Esophagus muscularis mucosa (tissue), 4 donors: ENCODE data around the gene NT5C2. TPM values are rescaled to one million over a fixed set of nuclear protein-coding genes. Genes with fewer than 3 reads are reported as not detected.

Experiments
- DNase-seq: peaks from one replicate; pipeline ENCODE4 v3.0.0-alpha.2; 2017; ENCODE audit errors: extremely low spot score
- H3K27ac ChIP-seq, 4 donors: fragments of 200-600 bp; sonication (generic); replicated peaks in 1 of 4; 1 replicate in 3 of 4; 2 replicates in 1 of 4; pipeline ENCODE4 v1.5.1; 2016 to 2019; ENCODE audit warnings: mild to moderate bottlenecking in 1 of 4
- H3K27me3 ChIP-seq, 4 donors: fragments of 200-600 bp; sonication (generic); one replicate each; pipeline versions ENCODE4 v1.5.1 to v1.6.0; 2016 to 2019
- H3K36me3 ChIP-seq, 4 donors: fragments of 200-600 bp; sonication (generic); one replicate each; pipeline ENCODE4 v1.5.1; 2016 to 2019
- H3K4me1 ChIP-seq, 4 donors: fragments of 200-600 bp; sonication (generic); one replicate each; pipeline ENCODE4 v1.5.1; 2016 to 2019
- H3K4me3 ChIP-seq, 4 donors: fragments of 200-600 bp; sonication (generic); 1 replicate in 2 of 4; 2 replicates in 2 of 4; pipeline ENCODE4 v1.5.1; 2016 to 2019; ENCODE audit warnings: mild to moderate bottlenecking in 4 of 4, moderate library complexity in 1 of 4
- H3K9me3 ChIP-seq, 4 donors: fragments of 200-600 bp; sonication (generic); 1 replicate in 3 of 4; 2 replicates in 1 of 4; pipeline ENCODE4 v1.5.1; 2016 to 2019
- EP300 ChIP-seq: sonication (generic); formaldehyde crosslinking; IDR thresholded peaks from one replicate; pipeline ENCODE4 v1.6.1; 2017; ENCODE audit warnings: antibody characterized with exemption
- POLR2A ChIP-seq: fragments of 450-650 bp; IDR thresholded peaks from one replicate; pipeline ENCODE4 v1.6.1; 2017; ENCODE audit warnings: antibody characterized with exemption, moderate library complexity, mild to moderate bottlenecking, low read depth
- POLR2AphosphoS5 ChIP-seq, 2 donors: sonication (generic); formaldehyde crosslinking; IDR thresholded peaks; one replicate each; pipeline ENCODE4 v1.6.1; 2017; ENCODE audit warnings: antibody characterized with exemption in 2 of 2
- WGBS: methylation state at CpG from one replicate; pipeline ENCODE4 v1.1.5; 2018; 5-methylcytosine and 5-hydroxymethylcytosine counted together
- intact Hi-C: fragments of 100-400 bp; cut with DNase I; formaldehyde crosslinking; loops from one replicate; pipeline ENCODE4 v1.15.1; 2023
- total RNA-seq, 4 donors: library from RNA; depleted of rRNA; stranded (reverse); fragments of >200 nt; gene quantifications; one replicate each; pipeline versions ENCODE4 v1.1.0 to v1.2.1, GENCODE V29; 2016
- TF ChIP-seq, protein P1 (sequence below), 3 experiments: fragments of 200-600 bp in 2 of 3; fragments of 450-650 bp in 1 of 3; sonication (generic) in 2 of 3; IDR thresholded peaks; one replicate each; pipeline ENCODE4 v1.5.1; 2017 to 2019; ENCODE audit warnings: antibody characterized with exemption in 3 of 3, mild to moderate bottlenecking in 2 of 3, moderate library complexity in 1 of 3

NT5C2 gene
- total RNA-seq, 4 donors from 2014 or later, result 49.3 to 85.3 (median 66.0) TPM

DNA sequence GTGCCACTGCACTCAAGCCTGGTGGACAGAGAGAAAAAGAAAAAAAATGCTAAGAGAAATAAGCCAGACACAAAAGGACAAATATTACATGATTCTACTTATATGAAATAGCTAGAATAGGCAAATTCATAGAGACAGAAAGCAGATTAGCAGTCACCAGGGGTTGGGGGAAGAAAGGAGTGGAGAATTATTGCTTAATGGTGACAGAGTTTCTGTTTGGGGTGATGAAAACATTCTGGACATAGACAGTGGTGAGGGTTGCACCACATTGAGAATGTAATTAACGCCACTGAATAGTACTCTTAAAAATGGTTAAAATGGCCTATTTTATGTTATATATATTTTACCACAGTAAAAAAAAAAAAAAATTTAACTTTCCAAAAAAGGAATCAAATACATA lies 6.4 kb upstream of the NT5C2 start:
- no peaks in the 10 kb centered on the region for H3K9me3 ChIP-seq
- WGBS, result 76% methylated on average over 1 of the region's 1 CpG
- H3K36me3 ChIP-seq, result no peaks in the 10 kb centered on the region
- intact Hi-C loops, result no loop called here
- no peak for DNase-seq
- H3K27me3 ChIP-seq, result no peaks in the 10 kb centered on the region
- peaks cover 0 to 19% (median 14%) of the 10 kb centered on the region in 4 donors for H3K4me1 ChIP-seq
- H3K4me3 ChIP-seq, result no peak overlapping the region
- TF ChIP-seq POLR2A, result no peak
- TF ChIP-seq, protein P1, sequence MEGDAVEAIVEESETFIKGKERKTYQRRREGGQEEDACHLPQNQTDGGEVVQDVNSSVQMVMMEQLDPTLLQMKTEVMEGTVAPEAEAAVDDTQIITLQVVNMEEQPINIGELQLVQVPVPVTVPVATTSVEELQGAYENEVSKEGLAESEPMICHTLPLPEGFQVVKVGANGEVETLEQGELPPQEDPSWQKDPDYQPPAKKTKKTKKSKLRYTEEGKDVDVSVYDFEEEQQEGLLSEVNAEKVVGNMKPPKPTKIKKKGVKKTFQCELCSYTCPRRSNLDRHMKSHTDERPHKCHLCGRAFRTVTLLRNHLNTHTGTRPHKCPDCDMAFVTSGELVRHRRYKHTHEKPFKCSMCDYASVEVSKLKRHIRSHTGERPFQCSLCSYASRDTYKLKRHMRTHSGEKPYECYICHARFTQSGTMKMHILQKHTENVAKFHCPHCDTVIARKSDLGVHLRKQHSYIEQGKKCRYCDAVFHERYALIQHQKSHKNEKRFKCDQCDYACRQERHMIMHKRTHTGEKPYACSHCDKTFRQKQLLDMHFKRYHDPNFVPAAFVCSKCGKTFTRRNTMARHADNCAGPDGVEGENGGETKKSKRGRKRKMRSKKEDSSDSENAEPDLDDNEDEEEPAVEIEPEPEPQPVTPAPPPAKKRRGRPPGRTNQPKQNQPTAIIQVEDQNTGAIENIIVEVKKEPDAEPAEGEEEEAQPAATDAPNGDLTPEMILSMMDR (IDR thresholded peaks at IDR 0.05), result no peak
- H3K27ac ChIP-seq, result no peak overlapping the region

DNA sequence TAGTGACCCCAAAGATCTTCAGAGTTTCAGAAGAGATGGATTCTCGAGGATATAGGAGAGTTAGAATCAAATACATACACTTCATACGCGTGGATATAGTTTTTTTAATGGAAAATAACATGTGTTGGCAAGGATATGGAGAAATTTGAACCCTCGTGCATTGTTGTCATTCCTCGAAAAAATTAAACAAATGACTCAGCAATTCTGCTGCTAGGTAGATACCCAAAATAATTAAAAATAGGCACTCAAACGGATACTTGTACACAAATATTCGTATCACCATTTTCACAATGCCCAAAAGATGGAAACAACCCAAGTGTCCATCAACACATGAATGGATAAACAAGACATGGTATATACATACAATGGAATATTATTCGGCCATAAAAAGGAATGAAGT lies 5.6 kb upstream of the NT5C2 start:
- Histone ChIP-seq H3K27me3 (no peaks in the 10 kb centered on the region), H3K4me3 (no peak overlapping the region), H3K4me1 (peaks cover 5 to 24% (median 18%) of the 10 kb centered on the region in 4 donors), H3K36me3 (no peaks in the 10 kb centered on the region), H3K27ac (no peak overlapping the region), H3K9me3 (no peaks in the 10 kb centered on the region)
- TF ChIP-seq, protein P1 (IDR thresholded peaks at IDR 0.05), result no peak
- TF ChIP-seq POLR2A, result no peak
- no peak for TF ChIP-seq EP300
- TF ChIP-seq POLR2AphosphoS5 (IDR thresholded peaks at IDR 0.05), result no peak
- 86% methylated on average over 8 of the region's 8 CpGs for WGBS
- intact Hi-C loops, result no loop called here
- no peak for DNase-seq

DNA sequence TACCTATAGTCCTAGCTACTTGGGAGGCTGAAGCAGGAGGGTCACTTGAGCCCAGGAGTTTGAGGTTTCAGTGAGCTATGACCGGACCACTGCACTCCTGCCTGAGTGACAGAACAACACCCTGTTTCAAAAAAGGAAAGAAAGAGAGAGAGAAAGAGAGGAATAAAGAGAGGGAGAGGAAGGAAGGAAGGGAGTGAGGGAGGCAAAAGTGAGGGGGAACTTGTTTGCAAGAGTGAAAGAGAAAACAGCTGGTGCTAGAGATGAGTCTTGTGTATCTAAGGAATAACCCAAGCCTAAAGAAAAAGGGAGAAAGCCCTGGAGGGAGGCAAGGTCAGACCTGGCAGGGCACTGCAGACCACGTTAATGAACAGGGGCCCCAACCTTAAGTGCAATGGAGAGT lies 4.8 kb upstream of the NT5C2 start:
- Histone ChIP-seq H3K4me1 (peaks cover 10 to 28% (median 22%) of the 10 kb centered on the region in 4 donors), H3K9me3 (no peaks in the 10 kb centered on the region), H3K27ac (peak overlapping the region in 3 of 4 donors; percentile 1 to 60 (median 39)), H3K4me3 (no peak overlapping the region), H3K27me3 (no peaks in the 10 kb centered on the region), H3K36me3 (no peaks in the 10 kb centered on the region)
- no peak for TF ChIP-seq POLR2A
- TF ChIP-seq POLR2AphosphoS5 (IDR thresholded peaks at IDR 0.05), result no peak
- TF ChIP-seq, protein P1 (IDR thresholded peaks at IDR 0.05), result no peak
- no peak for TF ChIP-seq EP300
- no peak for DNase-seq
- WGBS, result 80% methylated on average over 2 of the region's 2 CpGs
- intact Hi-C loops, result no loop called here

DNA sequence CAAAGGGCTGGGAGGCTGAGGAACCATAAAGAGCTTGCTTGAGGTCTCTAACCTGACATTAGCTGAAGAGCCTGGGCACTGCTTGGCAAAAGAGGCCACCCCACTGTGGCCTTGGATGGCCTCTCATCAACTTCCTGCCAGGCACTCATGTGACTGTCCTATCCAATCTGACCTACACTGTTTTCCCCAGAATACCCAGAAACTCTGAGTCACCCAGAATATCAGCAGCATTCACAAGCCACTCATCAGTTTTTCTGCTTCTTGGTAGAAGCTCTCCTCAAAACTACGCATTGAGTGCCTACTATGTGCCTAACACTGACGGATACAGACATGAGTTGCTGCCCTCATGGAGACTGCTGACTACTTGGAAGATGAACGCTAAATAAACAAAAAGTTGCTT lies 4.1 kb upstream of the NT5C2 start:
- no peak for DNase-seq
- H3K36me3 ChIP-seq, result no peaks in the 10 kb centered on the region
- WGBS, result 65% methylated on average over 3 of the region's 3 CpGs
- peaks cover 11 to 28% (median 22%) of the 10 kb centered on the region in 4 donors for H3K4me1 ChIP-seq
- no peaks in the 10 kb centered on the region for H3K27me3 ChIP-seq
- intact Hi-C loops, result no loop called here
- peak; percentile 55 to 58 for TF ChIP-seq POLR2AphosphoS5 (IDR thresholded peaks at IDR 0.05)
- no peak for TF ChIP-seq EP300
- H3K4me3 ChIP-seq, result no peak overlapping the region
- H3K27ac ChIP-seq, result peak overlapping the region; percentile 1 to 60 (median 42)
- no peaks in the 10 kb centered on the region for H3K9me3 ChIP-seq

DNA sequence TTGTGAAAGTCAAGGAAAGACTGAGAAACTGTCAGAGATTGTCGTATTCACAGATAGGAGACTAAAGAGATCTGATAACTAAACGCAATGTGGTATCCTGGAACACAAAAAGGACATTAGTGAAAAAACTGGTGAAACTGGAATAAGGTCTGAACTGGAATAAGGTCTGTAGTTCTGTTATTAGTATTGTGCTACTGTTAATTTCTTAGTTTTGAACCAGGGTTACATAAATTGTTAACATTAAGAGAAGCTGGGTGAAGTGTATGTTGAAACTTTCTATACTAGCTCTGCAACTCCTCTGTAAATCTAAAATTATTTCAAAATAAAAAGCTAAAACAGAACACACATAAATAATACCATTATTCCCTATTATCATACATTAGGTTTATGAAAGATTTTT lies 3.4 kb upstream of the NT5C2 start:
- Histone ChIP-seq H3K4me3 (no peak overlapping the region), H3K27me3 (no peaks in the 10 kb centered on the region), H3K36me3 (no peaks in the 10 kb centered on the region), H3K4me1 (peaks cover 18 to 29% (median 26%) of the 10 kb centered on the region in 4 donors), H3K9me3 (no peaks in the 10 kb centered on the region), H3K27ac (peak overlapping the region in 1 of 4 donors; percentile 60)
- 84% methylated on average over 2 of the region's 2 CpGs for WGBS
- no peak for DNase-seq
- TF ChIP-seq EP300 (no peak), POLR2A (no peak), POLR2AphosphoS5 (IDR thresholded peaks at IDR 0.05) (no peak)
- TF ChIP-seq, protein P1 (IDR thresholded peaks at IDR 0.05), result no peak
- intact Hi-C loops, result no loop called here
